Measurements from ENCODE around the gene GYS1.
"Not testable (repeated sequence)": the region's sequence is repeated elsewhere in the genome, so short reads cannot be mapped to it uniquely, and the experiment has no call there.

GYS1 gene

DNA sequence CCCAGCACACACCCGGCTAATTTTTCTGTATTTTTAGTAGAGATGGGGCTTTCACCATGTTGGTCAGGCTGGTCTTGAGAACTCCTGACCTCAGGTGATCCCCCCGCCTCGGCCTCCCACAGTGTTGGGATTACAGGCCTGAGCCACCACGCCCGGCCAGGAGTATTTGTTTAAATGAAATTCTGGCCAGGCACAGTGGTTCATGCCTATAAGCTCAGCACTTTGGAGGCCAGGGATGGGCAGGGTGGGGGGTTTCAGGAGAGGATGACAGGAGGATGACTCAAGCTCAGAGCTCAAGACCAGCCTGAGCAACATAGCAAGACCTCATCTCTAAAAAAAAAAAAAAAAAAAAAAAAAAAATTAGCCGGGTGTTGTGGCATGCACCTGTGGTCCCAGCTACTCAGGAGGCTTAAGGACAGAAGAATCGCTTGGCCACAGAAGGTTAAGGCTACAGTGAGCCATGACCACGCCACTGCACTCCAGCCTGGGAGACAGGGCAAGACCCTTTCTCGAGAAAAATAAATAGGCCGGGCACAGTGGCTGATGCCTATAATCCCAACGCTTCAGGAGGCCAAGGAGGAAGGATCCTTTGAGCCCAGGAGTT is 67.8 kb downstream of the GYS1 start:
- H3K9me3 ChIP-seq (ENCODE audit: severe bottlenecking), result no peaks in the 10 kb centered on the region
- peaks cover 11% of the 10 kb centered on the region for H3K36me3 ChIP-seq
- H3K27me3 ChIP-seq (ENCODE audit: insufficient read depth, low read depth, severe bottlenecking), result no peaks in the 10 kb centered on the region
- H3K27ac ChIP-seq, result no peak overlapping the region
- TF ChIP-seq, protein P1, sequence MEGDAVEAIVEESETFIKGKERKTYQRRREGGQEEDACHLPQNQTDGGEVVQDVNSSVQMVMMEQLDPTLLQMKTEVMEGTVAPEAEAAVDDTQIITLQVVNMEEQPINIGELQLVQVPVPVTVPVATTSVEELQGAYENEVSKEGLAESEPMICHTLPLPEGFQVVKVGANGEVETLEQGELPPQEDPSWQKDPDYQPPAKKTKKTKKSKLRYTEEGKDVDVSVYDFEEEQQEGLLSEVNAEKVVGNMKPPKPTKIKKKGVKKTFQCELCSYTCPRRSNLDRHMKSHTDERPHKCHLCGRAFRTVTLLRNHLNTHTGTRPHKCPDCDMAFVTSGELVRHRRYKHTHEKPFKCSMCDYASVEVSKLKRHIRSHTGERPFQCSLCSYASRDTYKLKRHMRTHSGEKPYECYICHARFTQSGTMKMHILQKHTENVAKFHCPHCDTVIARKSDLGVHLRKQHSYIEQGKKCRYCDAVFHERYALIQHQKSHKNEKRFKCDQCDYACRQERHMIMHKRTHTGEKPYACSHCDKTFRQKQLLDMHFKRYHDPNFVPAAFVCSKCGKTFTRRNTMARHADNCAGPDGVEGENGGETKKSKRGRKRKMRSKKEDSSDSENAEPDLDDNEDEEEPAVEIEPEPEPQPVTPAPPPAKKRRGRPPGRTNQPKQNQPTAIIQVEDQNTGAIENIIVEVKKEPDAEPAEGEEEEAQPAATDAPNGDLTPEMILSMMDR (IDR thresholded peaks at IDR 0.05; ENCODE audit: low read depth, low read length), result no peak
- H3K4me3 ChIP-seq (ENCODE audit: low read depth, low read length), result no peak overlapping the region
- DNase-seq, result peak; percentile 47

DNA sequence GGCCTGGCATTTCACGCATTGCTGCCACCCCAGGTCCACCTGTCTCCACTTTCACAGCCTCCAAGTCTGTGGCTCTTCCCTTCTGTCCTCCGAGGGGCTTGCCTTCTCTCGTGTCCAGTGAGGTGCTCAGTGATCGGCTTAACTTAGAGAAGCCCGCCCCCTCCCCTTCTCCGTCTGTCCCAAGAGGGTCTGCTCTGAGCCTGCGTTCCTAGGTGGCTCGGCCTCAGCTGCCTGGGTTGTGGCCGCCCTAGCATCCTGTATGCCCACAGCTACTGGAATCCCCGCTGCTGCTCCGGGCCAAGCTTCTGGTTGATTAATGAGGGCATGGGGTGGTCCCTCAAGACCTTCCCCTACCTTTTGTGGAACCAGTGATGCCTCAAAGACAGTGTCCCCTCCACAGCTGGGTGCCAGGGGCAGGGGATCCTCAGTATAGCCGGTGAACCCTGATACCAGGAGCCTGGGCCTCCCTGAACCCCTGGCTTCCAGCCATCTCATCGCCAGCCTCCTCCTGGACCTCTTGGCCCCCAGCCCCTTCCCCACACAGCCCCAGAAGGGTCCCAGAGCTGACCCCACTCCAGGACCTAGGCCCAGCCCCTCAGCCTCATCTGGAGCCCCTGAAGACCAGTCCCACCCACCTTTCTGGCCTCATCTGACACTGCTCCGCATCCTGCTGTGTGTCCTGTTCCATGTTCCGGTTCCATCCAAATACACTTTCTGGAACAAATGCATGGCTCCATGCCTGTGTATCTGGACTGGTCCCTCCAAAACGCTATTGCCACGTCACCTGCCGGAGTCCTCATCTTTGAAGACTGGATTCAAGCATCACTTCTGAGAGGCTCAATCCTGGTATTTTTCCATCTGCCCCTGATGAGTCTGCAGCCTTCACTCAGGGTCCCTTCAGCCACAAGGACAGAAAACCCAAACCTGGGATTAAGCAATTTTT is 70.3 kb downstream of the GYS1 start:
- peaks cover 20% of the 10 kb centered on the region for H3K36me3 ChIP-seq
- no peaks in the 10 kb centered on the region for H3K9me3 ChIP-seq (ENCODE audit: severe bottlenecking)
- H3K27me3 ChIP-seq (ENCODE audit: insufficient read depth, low read depth, severe bottlenecking), result no peaks in the 10 kb centered on the region
- DNase-seq, result no peak
- no peak overlapping the region for H3K4me3 ChIP-seq (ENCODE audit: low read depth, low read length)
- no peak overlapping the region for H3K27ac ChIP-seq
- TF ChIP-seq, protein P1 (IDR thresholded peaks at IDR 0.05; ENCODE audit: low read depth, low read length), result no peak

- Histone ChIP-seq H3K4me3 (ENCODE audit: low read depth, low read length) (no peak overlapping the region), H3K27ac (no peak overlapping the region), H3K27me3 (ENCODE audit: insufficient read depth, low read depth, severe bottlenecking) (no peaks in the 10 kb centered on the region), H3K9me3 (ENCODE audit: severe bottlenecking) (no peaks in the 10 kb centered on the region), H3K36me3 (peaks cover 20% of the 10 kb centered on the region)
- TF ChIP-seq, protein P1 (IDR thresholded peaks at IDR 0.05; ENCODE audit: low read depth, low read length), result no peak
- DNase-seq, result no peak
These were observed 71.2 kb downstream of the GYS1 start for GRCh38 chr19:48921721-48922500.

DNA sequence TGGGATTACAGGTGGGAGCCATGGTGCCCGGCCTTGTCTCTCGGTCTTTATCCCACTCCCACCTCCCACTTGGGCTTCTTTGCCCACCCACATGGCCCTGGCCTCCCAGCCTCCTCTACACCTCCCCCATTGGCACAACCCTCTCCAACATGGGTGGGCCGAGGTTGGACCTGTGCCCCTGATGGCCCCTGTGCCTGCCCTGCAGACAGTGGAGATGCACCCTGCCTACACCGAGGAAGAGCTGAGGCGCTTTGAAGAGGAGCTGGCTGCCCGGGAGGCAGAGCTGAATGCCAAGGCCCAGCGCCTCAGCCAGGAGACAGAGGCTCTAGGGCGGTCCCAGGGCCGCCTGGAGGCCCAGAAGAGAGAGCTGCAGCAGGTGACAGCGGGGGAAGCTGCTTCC is 72.2 kb downstream of the GYS1 start:
- no peak overlapping the region for H3K4me3 ChIP-seq (ENCODE audit: low read depth, low read length)
- H3K36me3 ChIP-seq, result peaks cover 23% of the 10 kb centered on the region
- DNase-seq, result no peak
- TF ChIP-seq, protein P1 (IDR thresholded peaks at IDR 0.05; ENCODE audit: low read depth, low read length), result no peak
- no peaks in the 10 kb centered on the region for H3K9me3 ChIP-seq (ENCODE audit: severe bottlenecking)
- no peak overlapping the region for H3K27ac ChIP-seq
- H3K27me3 ChIP-seq (ENCODE audit: insufficient read depth, low read depth, severe bottlenecking), result no peaks in the 10 kb centered on the region

GRCh38 chr19:48919271-48919670 is 73.8 kb downstream of the GYS1 start:
- H3K9me3 ChIP-seq (ENCODE audit: severe bottlenecking); DNase-seq; H3K4me3 ChIP-seq (ENCODE audit: low read depth, low read length); H3K27me3 ChIP-seq (ENCODE audit: insufficient read depth, low read depth, severe bottlenecking); H3K27ac ChIP-seq: not testable (repeated sequence)
- peaks cover 32% of the 10 kb centered on the region for H3K36me3 ChIP-seq

- H3K27ac ChIP-seq, result no peak overlapping the region
- H3K4me3 ChIP-seq (ENCODE audit: low read depth, low read length), result no peak overlapping the region
- H3K9me3 ChIP-seq (ENCODE audit: severe bottlenecking), result no peaks in the 10 kb centered on the region
- TF ChIP-seq, protein P1 (IDR thresholded peaks at IDR 0.05; ENCODE audit: low read depth, low read length), result no peak
- H3K27me3 ChIP-seq (ENCODE audit: insufficient read depth, low read depth, severe bottlenecking), result no peaks in the 10 kb centered on the region
- peaks cover 35% of the 10 kb centered on the region for H3K36me3 ChIP-seq
- DNase-seq, result peak; percentile 45
These were observed 74.3 kb downstream of the GYS1 start for GRCh38 chr19:48918801-48919247.

Data from WERI-Rb-1 (cell line).